ENCODE data around the gene GNA12. TPM values are rescaled to one million over a fixed set of nuclear protein-coding genes. Genes with fewer than 3 reads are reported as not detected.

Gene GNA12
- total and polyA plus RNA-seq, 10 of the 15 experiments (the other 5 are each of a cell fraction or from before 2014, with no cell fraction given) = 1.9 to 51.8 (median 12.6) TPM

GRCh38 chr7:2732388-2732787, 111.7 kb downstream of the GNA12 start (continued):
- TF ChIP-seq STAT3 (IDR thresholded peaks at IDR 0.05; ENCODE audit: low read depth, low read length) (no peak), SMAD1 (IDR thresholded peaks at IDR 0.05; ENCODE audit: low read depth, partially characterized antibody) (no peak), HDAC6 (IDR thresholded peaks at IDR 0.05; ENCODE audit: unreplicated experiment) (no peak), ZNF24 (IDR thresholded peaks at IDR 0.05) (no peak), POLR2AphosphoS5 (IDR thresholded peaks at IDR 0.05; ENCODE audit: low read length) (no peak), TAF1 (IDR thresholded peaks at IDR 0.05; ENCODE audit: borderline replicate concordance, low read depth, low read length) (no peak)

GRCh38 chr7:2730846-2731770, 113.0 kb downstream of the GNA12 start:
- intact Hi-C loops (cut with micrococcal nuclease; ENCODE audit: unreplicated experiment) = no loop called here
- Histone ChIP-seq H4K20me1 (ENCODE audit: control insufficient read depth, insufficient read depth) (no peaks in the 10 kb centered on the region), H3K36me3 (ENCODE audit: control insufficient read depth in 2 of 2, insufficient read depth in 2 of 2, low read length in 1 of 2) (peaks cover 0 to 7% of the 10 kb centered on the region in 2 experiments; a peak in 2 of 4 replicates), H3K27me3 (replicated peaks in 1 of 2; ENCODE audit: control insufficient read depth in 2 of 2, insufficient read depth in 2 of 2, low read length in 1 of 2) (no peaks in the 10 kb centered on the region), H3K4me2 (ENCODE audit: control insufficient read depth, insufficient read depth) (no peak overlapping the region), H3K4me3 (no peak overlapping the region), H2AFZ (ENCODE audit: control insufficient read depth, low read depth, low read length) (no peak overlapping the region), H3K79me2 (ENCODE audit: control insufficient read depth, insufficient read depth, low read length) (no peaks in the 10 kb centered on the region), H3K9me3 (replicated peaks; ENCODE audit: control insufficient read depth, insufficient read depth, low read length) (no peaks in the 10 kb centered on the region), H3K9ac (ENCODE audit: control insufficient read depth, insufficient read depth, low read length) (no peak overlapping the region), H3K27ac (ENCODE audit: control insufficient read depth, insufficient read depth) (no peak overlapping the region), H3K4me1 (ENCODE audit: control insufficient read depth, insufficient read depth, low read length) (peaks cover 8% of the 10 kb centered on the region)
- FAIRE-seq (no peak), DNase-seq (ENCODE audit: low read depth, low spot score) (no peak), ATAC-seq (no peak)
- ChIA-PET POLR2A (no interaction called here), SMC1A (ENCODE audit: uncharacterized antibody, unreplicated experiment) (no interaction called here), CTCF (no interaction called here), RAD21 (ENCODE audit: unreplicated experiment) (interaction anchor here (0.9 kb wide), 1 partner anchor 60 kb away, joined by 3 read pairs; no protein-coding TSS in a partner anchor)
- TF ChIP-seq PBX3 (IDR thresholded peaks at IDR 0.05; ENCODE audit: insufficient replicate concordance, low read depth, low read length) (no peak), CREB1 (IDR thresholded peaks at IDR 0.05; ENCODE audit: low read depth) (no peak), EGR1 (IDR thresholded peaks at IDR 0.05; ENCODE audit: borderline replicate concordance in 1 of 2, low read depth in 2 of 2, low read length in 2 of 2) (no peak), IRF3 (IDR thresholded peaks at IDR 0.05) (no peak), NRF1 (conservative IDR thresholded peaks at IDR 0.05; ENCODE audit: low read depth, low read length) (no peak), IRF4 (IDR thresholded peaks at IDR 0.05; ENCODE audit: low read depth, low read length) (no peak), CEBPB (IDR thresholded peaks at IDR 0.05; ENCODE audit: borderline replicate concordance in 1 of 2, low read depth in 2 of 2, low read length in 2 of 2) (no peak), TBL1XR1 (IDR thresholded peaks at IDR 0.05; ENCODE audit: low read depth, low read length) (no peak), SP1 (IDR thresholded peaks at IDR 0.05; ENCODE audit: low read depth, low read length) (no peak)
- WGBS (ENCODE audit: insufficient coverage, insufficient replicate concordance, low lambda C conversion rate, missing lambda C conversion rate) = 97% methylated on average over 45 of the region's 45 CpGs
- in situ Hi-C loops (cut with MboI) = no loop called here
- BruUV-seq (replicated peaks) = no TSS peak
